NB4 (cell line): ENCODE results near the gene NCAPG.

Experiments
- DNase-seq: peaks from one replicate; pipeline ENCODE4 v3.0.0; 2010; ENCODE audit warnings: low read depth
- H3K4me3 ChIP-seq: one replicate; pipeline ENCODE4 v1.5.1; 2011; ENCODE audit warnings: mild to moderate bottlenecking, low read depth, low read length, moderate library complexity
- MYC ChIP-seq: IDR thresholded peaks from 2 replicates; pipeline ENCODE4 v1.6.1; 2011; ENCODE audit warnings: low read depth, low read length
- POLR2A ChIP-seq: IDR thresholded peaks from 2 replicates; pipeline ENCODE4 v1.6.1; 2011; ENCODE audit warnings: mild to moderate bottlenecking; ENCODE audit not compliant: insufficient read length; ENCODE audit errors: extremely low read depth
- TF ChIP-seq, protein P1 (sequence below): IDR thresholded peaks from one replicate; pipeline ENCODE4 v1.5.1; 2012; ENCODE audit warnings: low read depth, low read length
- TF ChIP-seq, protein P2 (sequence below): IDR thresholded peaks from 2 replicates; pipeline ENCODE4 v1.6.1; 2011; ENCODE audit warnings: low read depth, low read length

NCAPG gene

DNA sequence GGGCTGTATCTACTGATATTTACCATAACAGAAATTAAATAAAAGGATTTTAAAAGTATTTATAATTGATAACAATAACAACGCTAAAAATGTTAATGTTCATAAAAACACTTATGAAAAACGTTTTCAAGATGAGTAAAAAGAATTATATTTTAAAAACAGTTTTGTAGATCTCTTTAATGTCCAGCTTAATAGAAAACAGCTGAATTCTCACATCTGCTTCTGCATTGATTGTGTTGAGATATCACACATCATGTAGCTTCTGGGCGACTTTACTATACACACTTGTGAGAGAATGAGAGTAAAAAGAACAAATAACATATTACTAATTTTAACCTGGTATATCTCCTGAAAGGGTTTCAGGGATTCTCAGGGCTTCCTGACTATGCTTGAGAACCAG lies 83.6 kb downstream of the NCAPG start:
- no peak for DNase-seq
- TF ChIP-seq POLR2A (no peak), MYC (no peak)
- TF ChIP-seq, protein P1, sequence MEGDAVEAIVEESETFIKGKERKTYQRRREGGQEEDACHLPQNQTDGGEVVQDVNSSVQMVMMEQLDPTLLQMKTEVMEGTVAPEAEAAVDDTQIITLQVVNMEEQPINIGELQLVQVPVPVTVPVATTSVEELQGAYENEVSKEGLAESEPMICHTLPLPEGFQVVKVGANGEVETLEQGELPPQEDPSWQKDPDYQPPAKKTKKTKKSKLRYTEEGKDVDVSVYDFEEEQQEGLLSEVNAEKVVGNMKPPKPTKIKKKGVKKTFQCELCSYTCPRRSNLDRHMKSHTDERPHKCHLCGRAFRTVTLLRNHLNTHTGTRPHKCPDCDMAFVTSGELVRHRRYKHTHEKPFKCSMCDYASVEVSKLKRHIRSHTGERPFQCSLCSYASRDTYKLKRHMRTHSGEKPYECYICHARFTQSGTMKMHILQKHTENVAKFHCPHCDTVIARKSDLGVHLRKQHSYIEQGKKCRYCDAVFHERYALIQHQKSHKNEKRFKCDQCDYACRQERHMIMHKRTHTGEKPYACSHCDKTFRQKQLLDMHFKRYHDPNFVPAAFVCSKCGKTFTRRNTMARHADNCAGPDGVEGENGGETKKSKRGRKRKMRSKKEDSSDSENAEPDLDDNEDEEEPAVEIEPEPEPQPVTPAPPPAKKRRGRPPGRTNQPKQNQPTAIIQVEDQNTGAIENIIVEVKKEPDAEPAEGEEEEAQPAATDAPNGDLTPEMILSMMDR: no peak
- TF ChIP-seq, protein P2, sequence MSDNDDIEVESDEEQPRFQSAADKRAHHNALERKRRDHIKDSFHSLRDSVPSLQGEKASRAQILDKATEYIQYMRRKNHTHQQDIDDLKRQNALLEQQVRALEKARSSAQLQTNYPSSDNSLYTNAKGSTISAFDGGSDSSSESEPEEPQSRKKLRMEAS: no peak
- no peak overlapping the region for H3K4me3 ChIP-seq
